ENCODE results near the gene ADAR.

Gene ADAR

DNA sequence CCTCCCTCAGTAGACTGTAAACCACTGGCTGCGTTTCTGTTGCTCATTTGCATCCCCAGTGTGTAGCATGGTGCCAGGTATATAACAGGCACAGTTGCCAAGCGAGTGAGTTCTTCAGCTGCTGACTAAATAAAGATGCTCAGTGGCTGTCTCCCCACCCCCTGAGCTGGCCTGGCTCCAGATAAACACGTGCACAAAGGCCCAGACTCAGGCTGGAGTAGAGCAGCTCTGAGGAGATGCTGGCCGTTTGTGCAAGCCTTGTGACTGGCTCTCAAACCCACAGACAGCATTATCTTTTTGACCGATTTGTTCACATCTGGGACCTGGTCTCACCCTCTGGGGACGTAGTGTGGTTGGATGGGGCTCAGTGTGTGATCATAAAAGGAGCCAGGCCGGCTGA lies 33.3 kb downstream of the ADAR start:
- Histone ChIP-seq H3K27me3 (ENCODE audit: control insufficient read depth, insufficient read depth, low read length, poor library complexity, severe bottlenecking) (no peaks in the 10 kb centered on the region), H3K27ac (ENCODE audit: insufficient read depth, low read depth, low read length, poor library complexity, severe bottlenecking) (no peak overlapping the region), H3K4me3 (ENCODE audit: insufficient read depth, low read depth, low read length) (no peak overlapping the region), H3K4me1 (ENCODE audit: control insufficient read depth, insufficient read depth, low read length) (peaks cover 4% of the 10 kb centered on the region), H3K36me3 (ENCODE audit: control insufficient read depth, insufficient read depth, low read length) (peaks cover 10% of the 10 kb centered on the region), H3K9me3 (ENCODE audit: control insufficient read depth, low read length) (no peaks in the 10 kb centered on the region)
- 63 to 70% methylated on average over 7 of the region's 7 CpGs for WGBS, 2 experiments

DNA sequence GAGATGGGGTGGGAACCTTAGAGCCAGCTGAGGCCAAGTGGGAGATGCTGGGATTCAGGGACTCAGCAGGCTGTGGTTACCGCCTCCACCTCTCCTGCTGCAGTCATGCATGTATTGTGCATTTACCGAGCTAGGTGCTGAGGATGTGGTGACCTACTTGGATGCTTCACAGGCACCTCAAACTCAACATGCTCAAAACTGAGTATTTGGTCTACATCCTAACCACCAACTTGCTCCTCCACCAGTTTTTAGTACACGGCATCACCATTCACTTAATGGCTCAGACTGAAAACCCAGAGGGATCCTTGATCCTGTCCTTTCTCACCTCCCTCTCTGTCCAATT lies 34.8 kb downstream of the ADAR start:
- no peak overlapping the region for H3K27ac ChIP-seq (ENCODE audit: insufficient read depth, low read depth, low read length, poor library complexity, severe bottlenecking)
- 90 to 92% methylated on average over 3 of the region's 3 CpGs for WGBS, 2 experiments
- peaks cover 15% of the 10 kb centered on the region for H3K27me3 ChIP-seq (ENCODE audit: control insufficient read depth, insufficient read depth, low read length, poor library complexity, severe bottlenecking)
- H3K4me1 ChIP-seq (ENCODE audit: control insufficient read depth, insufficient read depth, low read length) = peaks cover 10% of the 10 kb centered on the region
- no peak overlapping the region for H3K4me3 ChIP-seq (ENCODE audit: insufficient read depth, low read depth, low read length)
- no peaks in the 10 kb centered on the region for H3K36me3 ChIP-seq (ENCODE audit: control insufficient read depth, insufficient read depth, low read length)
- H3K9me3 ChIP-seq (ENCODE audit: control insufficient read depth, low read length) = no peaks in the 10 kb centered on the region

DNA sequence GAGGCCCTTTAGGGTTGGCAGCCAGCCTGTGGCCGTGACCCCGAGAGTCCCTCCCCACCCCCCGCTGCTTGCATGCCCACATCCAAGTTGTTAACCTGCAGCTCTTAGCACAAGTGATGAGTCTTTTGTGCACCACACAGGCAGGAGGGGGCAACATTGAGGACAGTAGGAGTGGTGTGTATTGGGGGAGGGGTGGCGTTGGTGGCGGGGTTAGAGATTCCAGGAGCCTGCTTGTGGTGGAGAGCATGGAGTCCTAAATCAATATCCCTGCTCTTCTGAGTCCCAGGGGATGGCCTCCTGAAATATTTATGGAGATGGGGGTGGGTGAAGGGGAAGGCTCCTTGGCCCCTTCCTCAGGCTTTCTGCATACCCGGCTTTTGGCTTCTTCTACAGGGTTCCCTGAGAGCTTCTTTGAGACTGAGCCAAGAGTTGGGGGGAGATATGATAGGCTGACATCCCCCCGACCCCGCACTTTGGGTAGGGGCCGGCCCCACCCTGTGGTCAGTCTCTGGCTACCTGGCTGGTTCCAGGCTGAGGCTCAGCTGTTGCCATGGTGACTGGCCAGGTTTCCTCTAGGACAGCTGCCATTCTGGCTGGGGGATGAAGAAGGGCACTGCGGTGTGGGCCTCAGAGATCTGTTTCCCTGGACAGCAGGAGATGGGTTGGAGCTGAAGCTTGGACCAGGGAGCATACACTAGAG lies 35.4 kb downstream of the ADAR start:
- H3K27ac ChIP-seq (ENCODE audit: insufficient read depth, low read depth, low read length, poor library complexity, severe bottlenecking) = no peak overlapping the region
- 84 to 86% methylated on average over 10 of the region's 10 CpGs for WGBS, 2 experiments

DNA sequence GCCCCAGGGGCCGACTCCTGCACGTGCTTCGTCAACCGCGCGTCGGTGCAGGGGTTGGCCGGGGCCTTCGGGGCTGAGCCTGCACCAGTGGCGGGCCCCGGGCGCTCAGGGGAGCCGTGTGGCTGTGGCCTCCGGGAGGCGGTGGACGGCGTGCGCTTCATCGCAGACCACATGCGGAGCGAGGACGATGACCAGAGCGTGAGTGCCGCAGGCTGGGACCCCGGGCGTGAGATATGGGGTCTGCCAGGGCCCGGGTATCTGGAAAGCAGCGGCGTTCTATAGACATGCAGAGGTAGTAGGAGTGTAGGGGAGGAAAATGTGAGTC lies 36.1 kb downstream of the ADAR start:
- H3K27ac ChIP-seq (ENCODE audit: insufficient read depth, low read depth, low read length, poor library complexity, severe bottlenecking) = no peak overlapping the region
- 95% methylated on average over 29 of the region's 29 CpGs for WGBS, 2 experiments
- no peak overlapping the region for H3K4me3 ChIP-seq (ENCODE audit: insufficient read depth, low read depth, low read length)
- H3K4me1 ChIP-seq (ENCODE audit: control insufficient read depth, insufficient read depth, low read length) = peaks cover 12% of the 10 kb centered on the region
- H3K9me3 ChIP-seq (ENCODE audit: control insufficient read depth, low read length) = no peaks in the 10 kb centered on the region
- H3K27me3 ChIP-seq (ENCODE audit: control insufficient read depth, insufficient read depth, low read length, poor library complexity, severe bottlenecking) = peaks cover 24% of the 10 kb centered on the region
- no peaks in the 10 kb centered on the region for H3K36me3 ChIP-seq (ENCODE audit: control insufficient read depth, insufficient read depth, low read length)

More for the DNA sequence above, 35.4 kb downstream of the ADAR start:
- Histone ChIP-seq H3K36me3 (ENCODE audit: control insufficient read depth, insufficient read depth, low read length) (no peaks in the 10 kb centered on the region), H3K9me3 (ENCODE audit: control insufficient read depth, low read length) (no peaks in the 10 kb centered on the region), H3K4me1 (ENCODE audit: control insufficient read depth, insufficient read depth, low read length) (peaks cover 12% of the 10 kb centered on the region), H3K27me3 (ENCODE audit: control insufficient read depth, insufficient read depth, low read length, poor library complexity, severe bottlenecking) (peaks cover 18% of the 10 kb centered on the region), H3K4me3 (ENCODE audit: insufficient read depth, low read depth, low read length) (no peak overlapping the region)

DNA sequence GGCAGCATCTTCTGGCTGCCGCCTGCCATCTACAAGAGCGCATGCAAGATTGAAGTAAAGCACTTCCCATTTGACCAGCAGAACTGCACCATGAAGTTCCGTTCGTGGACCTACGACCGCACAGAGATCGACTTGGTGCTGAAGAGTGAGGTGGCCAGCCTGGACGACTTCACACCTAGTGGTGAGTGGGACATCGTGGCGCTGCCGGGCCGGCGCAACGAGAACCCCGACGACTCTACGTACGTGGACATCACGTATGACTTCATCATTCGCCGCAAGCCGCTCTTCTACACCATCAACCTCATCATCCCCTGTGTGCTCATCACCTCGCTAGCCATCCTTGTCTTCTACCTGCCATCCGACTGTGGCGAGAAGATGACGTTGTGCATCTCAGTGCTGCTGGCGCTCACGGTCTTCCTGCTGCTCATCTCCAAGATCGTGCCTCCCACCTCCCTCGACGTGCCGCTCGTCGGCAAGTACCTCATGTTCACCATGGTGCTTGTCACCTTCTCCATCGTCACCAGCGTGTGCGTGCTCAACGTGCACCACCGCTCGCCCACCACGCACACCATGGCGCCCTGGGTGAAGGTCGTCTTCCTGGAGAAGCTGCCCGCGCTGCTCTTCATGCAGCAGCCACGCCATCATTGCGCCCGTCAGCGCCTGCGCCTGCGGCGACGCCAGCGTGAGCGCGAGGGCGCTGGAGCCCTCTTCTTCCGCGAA lies 36.6 kb downstream of the ADAR start:
- H3K4me3 ChIP-seq (ENCODE audit: insufficient read depth, low read depth, low read length) = no peak overlapping the region
- no peak overlapping the region for H3K27ac ChIP-seq (ENCODE audit: insufficient read depth, low read depth, low read length, poor library complexity, severe bottlenecking)
- peaks cover 27% of the 10 kb centered on the region for H3K27me3 ChIP-seq (ENCODE audit: control insufficient read depth, insufficient read depth, low read length, poor library complexity, severe bottlenecking)
- H3K4me1 ChIP-seq (ENCODE audit: control insufficient read depth, insufficient read depth, low read length) = peaks cover 12% of the 10 kb centered on the region
- no peaks in the 10 kb centered on the region for H3K36me3 ChIP-seq (ENCODE audit: control insufficient read depth, insufficient read depth, low read length)
- WGBS, 2 experiments = 96% methylated on average over 59 of the region's 59 CpGs
- no peaks in the 10 kb centered on the region for H3K9me3 ChIP-seq (ENCODE audit: control insufficient read depth, low read length)

DNA sequence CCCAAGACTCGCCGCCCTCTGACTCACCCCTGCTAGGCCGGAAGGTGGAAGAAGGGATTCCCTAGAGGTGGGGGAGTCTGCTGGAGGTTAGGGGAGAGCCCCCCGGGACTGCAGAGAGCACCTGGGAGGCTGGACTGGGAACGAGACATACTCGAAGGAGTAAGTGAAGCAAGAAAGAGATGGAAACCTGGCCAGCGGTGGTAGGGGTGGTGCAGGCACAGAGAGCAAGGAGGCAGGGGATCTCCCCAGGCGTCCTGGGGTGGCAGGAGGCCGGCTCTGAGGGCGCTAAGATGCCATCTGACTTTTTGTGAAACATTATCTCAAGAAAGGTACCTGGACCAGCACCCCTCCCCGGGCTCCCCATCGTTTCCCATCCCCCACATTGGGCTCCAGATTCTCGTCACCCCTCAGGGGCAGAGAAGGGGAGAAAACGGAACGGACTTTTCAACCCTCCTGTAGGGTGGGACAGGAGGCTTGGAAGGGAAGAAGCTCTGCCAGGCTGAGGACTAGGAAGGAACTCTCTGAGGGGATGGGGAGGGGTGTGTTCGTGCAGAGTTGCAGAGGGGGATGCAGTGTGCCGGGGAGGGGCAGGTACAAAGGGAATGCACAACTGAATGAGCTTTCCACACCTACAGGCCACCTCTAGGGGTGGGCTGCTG lies 39.7 kb downstream of the ADAR start:
- peaks cover 12% of the 10 kb centered on the region for H3K4me1 ChIP-seq (ENCODE audit: control insufficient read depth, insufficient read depth, low read length)
- 52% methylated on average over 17 of the region's 17 CpGs for WGBS, 2 experiments
- H3K27me3 ChIP-seq (ENCODE audit: control insufficient read depth, insufficient read depth, low read length, poor library complexity, severe bottlenecking) = peaks cover 30% of the 10 kb centered on the region
- peak overlapping the region; percentile 40 for H3K4me3 ChIP-seq (ENCODE audit: insufficient read depth, low read depth, low read length)
- H3K27ac ChIP-seq (ENCODE audit: insufficient read depth, low read depth, low read length, poor library complexity, severe bottlenecking) = no peak overlapping the region
- H3K36me3 ChIP-seq (ENCODE audit: control insufficient read depth, insufficient read depth, low read length) = no peaks in the 10 kb centered on the region
- no peaks in the 10 kb centered on the region for H3K9me3 ChIP-seq (ENCODE audit: control insufficient read depth, low read length)

DNA sequence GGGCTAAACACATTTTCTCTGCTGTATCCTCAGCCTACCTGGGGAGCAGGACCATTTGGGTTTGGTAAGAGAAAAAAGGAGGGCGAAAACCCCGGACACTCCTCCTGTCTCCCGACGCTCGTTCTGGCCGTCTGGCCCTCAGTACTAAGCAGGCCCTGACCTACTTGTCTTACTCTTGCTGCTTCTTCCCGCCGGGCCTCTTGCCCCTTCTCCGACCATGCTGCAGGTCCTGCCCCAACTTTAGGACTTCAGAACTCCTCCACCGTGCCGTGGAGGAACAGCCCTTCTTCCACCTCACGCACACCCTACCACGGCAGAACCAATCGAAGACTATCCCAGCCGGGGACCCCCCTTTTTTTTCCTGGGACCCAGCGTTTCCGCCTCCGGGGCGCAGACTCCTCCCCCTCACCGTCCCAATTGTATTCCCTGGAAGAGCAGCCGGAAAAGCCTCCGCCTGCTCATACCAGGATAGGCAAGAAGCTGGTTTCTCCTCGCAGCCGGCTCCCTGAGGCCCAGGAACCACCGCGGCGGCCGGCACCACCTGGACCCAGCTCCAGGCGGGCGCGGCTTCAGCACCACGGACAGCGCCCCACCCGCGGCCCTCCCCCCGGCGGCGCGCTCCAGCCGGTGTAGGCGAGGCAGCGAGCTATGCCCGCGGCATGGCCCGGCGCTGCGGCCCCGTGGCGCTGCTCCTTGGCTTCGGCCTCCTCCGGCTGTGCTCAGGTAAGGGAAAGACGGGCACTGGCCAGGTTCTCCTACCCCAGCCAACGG lies 40.4 kb downstream of the ADAR start, which contains the start of gene CHRNB2:
TSS of gene CHRNB2 (plus strand) at position 393 of the 771 bp plus-strand sequence. CDS start at position 660, 267 bp downstream.
- WGBS, 2 experiments = 4 to 5% methylated on average over 53 of the region's 53 CpGs
- no peaks in the 10 kb centered on the region for H3K36me3 ChIP-seq (ENCODE audit: control insufficient read depth, insufficient read depth, low read length)
- peak within 1 kb of the TSS; percentile 40 for H3K4me3 ChIP-seq (ENCODE audit: insufficient read depth, low read depth, low read length)
- peaks cover 30% of the 10 kb centered on the region for H3K27me3 ChIP-seq (ENCODE audit: control insufficient read depth, insufficient read depth, low read length, poor library complexity, severe bottlenecking)
- H3K27ac ChIP-seq (ENCODE audit: insufficient read depth, low read depth, low read length, poor library complexity, severe bottlenecking) = no peak within 1 kb of the TSS
- peaks cover 10% of the 10 kb centered on the region for H3K4me1 ChIP-seq (ENCODE audit: control insufficient read depth, insufficient read depth, low read length)
- H3K9me3 ChIP-seq (ENCODE audit: control insufficient read depth, low read length) = no peaks in the 10 kb centered on the region

DNA sequence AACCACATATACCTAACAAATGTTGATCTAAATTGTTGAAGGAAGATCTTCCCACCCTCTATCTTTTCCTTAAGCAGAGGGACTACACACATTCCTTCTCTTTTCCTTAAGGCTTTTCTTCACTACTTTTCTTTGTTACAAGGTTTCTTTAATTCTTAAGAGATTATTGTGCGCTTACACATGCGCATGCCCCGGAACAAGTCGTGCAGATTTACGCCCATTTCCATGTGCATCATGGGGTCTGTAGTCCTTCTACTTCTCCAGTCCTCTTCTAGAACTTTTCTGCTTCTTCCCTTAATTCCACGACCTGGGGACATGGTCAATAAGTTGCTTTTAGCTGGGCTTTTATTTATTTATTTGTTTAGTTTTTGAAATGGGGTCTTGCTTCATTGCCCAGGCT lies 42.1 kb downstream of the ADAR start:
- WGBS, 2 experiments = 86 to 95% methylated on average over 6 of the region's 6 CpGs
- Histone ChIP-seq H3K27ac (ENCODE audit: insufficient read depth, low read depth, low read length, poor library complexity, severe bottlenecking) (no peak overlapping the region), H3K4me1 (ENCODE audit: control insufficient read depth, insufficient read depth, low read length) (peaks cover 8% of the 10 kb centered on the region), H3K9me3 (ENCODE audit: control insufficient read depth, low read length) (no peaks in the 10 kb centered on the region), H3K27me3 (ENCODE audit: control insufficient read depth, insufficient read depth, low read length, poor library complexity, severe bottlenecking) (peaks cover 30% of the 10 kb centered on the region), H3K36me3 (ENCODE audit: control insufficient read depth, insufficient read depth, low read length) (no peaks in the 10 kb centered on the region), H3K4me3 (ENCODE audit: insufficient read depth, low read depth, low read length) (no peak overlapping the region)

DNA sequence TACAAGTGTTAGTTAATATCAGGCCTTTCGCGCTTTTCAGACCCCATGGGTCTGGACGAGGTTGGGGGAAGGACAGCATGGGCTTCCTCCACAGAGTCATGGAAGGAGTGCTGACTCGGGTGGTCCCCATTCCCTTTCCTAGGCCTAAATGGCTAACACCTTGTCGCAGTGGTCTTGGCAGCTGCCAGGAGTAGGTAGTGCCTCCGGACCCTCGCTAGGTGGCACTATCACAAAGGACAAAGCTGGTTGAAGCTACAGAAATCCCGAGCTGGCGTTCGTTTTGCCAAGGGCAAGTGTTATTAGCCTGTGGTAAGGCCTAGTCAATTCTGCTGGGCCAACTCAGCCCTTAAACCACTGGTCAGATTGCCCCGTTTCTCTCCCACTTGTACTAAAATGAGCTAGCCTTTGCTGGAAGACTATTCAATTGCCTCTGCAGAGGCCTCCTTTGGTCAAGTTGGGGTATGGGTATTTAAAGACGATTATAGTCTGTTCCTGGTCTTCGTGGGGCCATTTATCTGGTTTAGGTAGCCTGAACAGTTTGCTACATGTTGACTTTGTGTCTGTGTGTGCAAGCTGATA lies 48.4 kb downstream of the ADAR start:
- peaks cover 10% of the 10 kb centered on the region for H3K36me3 ChIP-seq (ENCODE audit: control insufficient read depth, insufficient read depth, low read length)
- WGBS, 2 experiments = 17% methylated on average over 13 of the region's 13 CpGs
- peak overlapping the region; percentile 84 for H3K27ac ChIP-seq (ENCODE audit: insufficient read depth, low read depth, low read length, poor library complexity, severe bottlenecking)
- peaks cover 9% of the 10 kb centered on the region for H3K4me1 ChIP-seq (ENCODE audit: control insufficient read depth, insufficient read depth, low read length)
- H3K27me3 ChIP-seq (ENCODE audit: control insufficient read depth, insufficient read depth, low read length, poor library complexity, severe bottlenecking) = no peaks in the 10 kb centered on the region
- H3K4me3 ChIP-seq (ENCODE audit: insufficient read depth, low read depth, low read length) = peak overlapping the region; percentile 93
- H3K9me3 ChIP-seq (ENCODE audit: control insufficient read depth, low read length) = no peaks in the 10 kb centered on the region
